K562 (cell line): ENCODE results near the gene TOX2. TPM values are rescaled to one million over a fixed set of nuclear protein-coding genes. Genes with fewer than 3 reads are reported as not detected.

ENCODE experiments used
- ATAC-seq: fragments of 200-7000 bp; cut with Tn5 transposase; 3 replicates; pipeline ENCODE4 v1.9.1; 2020; ENCODE audit warnings: moderate library complexity
- BruUV-seq: library from RNA; stranded (reverse); fragments of 400-500 nt; replicated peaks from 2 replicates; lab custom pipeline; 2021; lab: Mats Ljungman, UMichigan
- CTCF ChIA-PET: fragments of 300-600 bp; formaldehyde crosslinking; extraction: SDS; loops from one replicate; lab custom pipeline; 2021; ENCODE audit warnings: low intra/inter-chr PET ratio; lab: Yijun Ruan, JAX
- POLR2A ChIA-PET: fragments of 300-600, 350-650 bp; sonication (Branson Sonifier 250); formaldehyde crosslinking; extraction: SDS; loops from one replicate; lab custom pipeline; 2021; ENCODE audit warnings: antibody characterized with exemption, inconsistent platforms; lab: Yijun Ruan, JAX
- DNase-seq, 4 experiments: peaks; one replicate each; pipeline versions ENCODE4 v3.0.0 to v3.0.0-alpha.2; 2011 to 2018; ENCODE audit warnings: low spot score in 3 of 4, mixed read lengths in 3 of 4; ENCODE audit errors: extremely low read depth in 1 of 4
- FAIRE-seq: peaks from 2 replicates; lab custom pipeline; 2011; peaks lifted over from hg19 to GRCh38; lab: Jason Lieb, UNC
- H2AFZ ChIP-seq: 2 replicates; pipeline ENCODE4 v1.6.0; 2011; ENCODE audit warnings: low read depth, low read length, control low read depth, inconsistent platforms
- H3K27ac ChIP-seq: fragments of 200-600 bp; 3 replicates; pipeline ENCODE4 v1.8.0; 2011; ENCODE audit warnings: low read depth, mild to moderate bottlenecking, control low read depth, inconsistent platforms, low read length, moderate library complexity, mixed read lengths; ENCODE audit errors: extremely low read depth
- H3K27me3 ChIP-seq, 2 experiments: fragments of 300-600 bp in 1 of 2; 2 replicates in 1 of 2; 3 replicates in 1 of 2; pipeline versions ENCODE4 v1.6.0 to v1.8.0; 2011; ENCODE audit warnings: inconsistent platforms in 2 of 2, low read length in 2 of 2, mild to moderate bottlenecking in 1 of 2, mixed read lengths in 1 of 2, moderate library complexity in 1 of 2; ENCODE audit not compliant: control insufficient read depth in 2 of 2, insufficient read depth in 2 of 2
- H3K36me3 ChIP-seq: fragments of 300-600 bp; 3 replicates; pipeline ENCODE4 v1.8.0; 2011; ENCODE audit warnings: mild to moderate bottlenecking, low read length, inconsistent platforms; ENCODE audit not compliant: control insufficient read depth, insufficient read depth
- H3K4me1 ChIP-seq, 2 experiments: fragments of 200-600 bp in 1 of 2; replicated peaks in 1 of 2; 2 replicates in 1 of 2; 3 replicates in 1 of 2; pipeline versions ENCODE4 v1.5.1 to v1.8.0; 2011; ENCODE audit warnings: inconsistent platforms in 2 of 2, low read length in 2 of 2, mild to moderate bottlenecking in 1 of 2, mixed read lengths in 1 of 2, moderate library complexity in 1 of 2; ENCODE audit not compliant: control insufficient read depth in 2 of 2, insufficient read depth in 2 of 2
- H3K4me2 ChIP-seq: 2 replicates; pipeline ENCODE4 v1.6.1; 2011; ENCODE audit warnings: low read length, control low read depth, inconsistent platforms, mixed read lengths; ENCODE audit not compliant: insufficient read depth
- H3K4me3 ChIP-seq: fragments of 200-600 bp; sonication (generic), shearing (Covaris generic); 2 replicates; pipeline ENCODE4 v1.5.1; 2016; ENCODE audit warnings: control low read depth, inconsistent platforms
- H3K79me2 ChIP-seq: fragments of 200-600 bp; 3 replicates; pipeline ENCODE4 v1.8.0; 2011; ENCODE audit warnings: low read length, inconsistent platforms; ENCODE audit not compliant: control insufficient read depth, insufficient read depth
- H3K9ac ChIP-seq, 2 experiments: 2 replicates each; pipeline versions ENCODE4 v1.6.0 to v1.6.1; 2011; ENCODE audit warnings: low read depth in 2 of 2, low read length in 2 of 2, control low read depth in 1 of 2, inconsistent platforms in 1 of 2, mild to moderate bottlenecking in 1 of 2, mixed read lengths in 1 of 2; ENCODE audit not compliant: insufficient read depth in 1 of 2
- H3K9me1 ChIP-seq: one replicate; pipeline ENCODE4 v1.6.0; 2011; ENCODE audit warnings: inconsistent platforms, mild to moderate bottlenecking, low read length, moderate library complexity; ENCODE audit not compliant: control insufficient read depth, insufficient read depth
- H3K9me3 ChIP-seq: replicated peaks from 2 replicates; pipeline ENCODE4 v1.5.1; 2011; ENCODE audit warnings: low read depth, low read length, inconsistent platforms; ENCODE audit not compliant: control insufficient read depth, insufficient read depth
- H4K20me1 ChIP-seq: replicated peaks from 2 replicates; pipeline ENCODE4 v1.6.1; 2011; ENCODE audit warnings: low read length, inconsistent platforms, mixed read lengths; ENCODE audit not compliant: control insufficient read depth, insufficient read depth
- HCFC1 ChIP-seq: IDR thresholded peaks from 2 replicates; pipeline ENCODE4 v1.6.1; 2012; ENCODE audit warnings: low read depth, low read length, improper control_type of control experiment
- NR2C1 ChIP-seq, 2 experiments: fragments of 450-650 bp; IDR thresholded peaks; 2 replicates each; pipeline ENCODE4 v1.6.1; 2017; ENCODE audit warnings: mild to moderate bottlenecking in 2 of 2, antibody characterized with exemption in 1 of 2, inconsistent platforms in 1 of 2, missing compliant biosample characterization in 1 of 2, missing genetic modification characterization in 1 of 2
- NR2C2 ChIP-seq, 2 experiments: fragments of 200-800 bp in 1 of 2; sonication (Bioruptor generic) in 1 of 2; sonication (generic) in 1 of 2; formaldehyde crosslinking in 1 of 2; IDR thresholded peaks; 2 replicates each; pipeline versions ENCODE4 v1.6.1 to v1.8.0; 2016 to 2022; ENCODE audit warnings: mild to moderate bottlenecking in 1 of 2, missing compliant biosample characterization in 1 of 2, missing genetic modification characterization in 1 of 2, missing genetic modification reagents in 1 of 2
- TARDBP ChIP-seq: fragments of 450-650 bp; IDR thresholded peaks from 2 replicates; pipeline ENCODE4 v1.6.1; 2016
- XRCC3 ChIP-seq: fragments of 450-650 bp; IDR thresholded peaks from 2 replicates; pipeline ENCODE4 v1.6.1; 2017; ENCODE audit warnings: mild to moderate bottlenecking, moderate library complexity
- ZSCAN32 ChIP-seq: fragments of 450-650 bp; formaldehyde crosslinking; IDR thresholded peaks from 2 replicates; pipeline ENCODE4 v1.4.0; 2020; ENCODE audit warnings: mild to moderate bottlenecking, moderate library complexity
- WGBS: fragments of 100-300 bp; shearing (Covaris generic); methylation state at CpG from one replicate; pipeline ENCODE4 v1.1.6; 2016; ENCODE audit warnings: low coverage, mixed read lengths; ENCODE audit not compliant: insufficient coverage; ENCODE audit errors: missing lambda C conversion rate; 5-methylcytosine and 5-hydroxymethylcytosine counted together
- in situ Hi-C: fragments of 300-500 bp; cut with MboI; formaldehyde crosslinking; loops from 4 replicates; pipeline ENCODE4 v1.15.0; 2018; ENCODE audit warnings: inconsistent platforms, mixed read lengths
- intact Hi-C: fragments of 100-400 bp; cut with micrococcal nuclease; formaldehyde crosslinking; loops from 2 replicates; pipeline ENCODE4 v1.14.2; 2022
- polyA plus RNA-seq, 8 experiments: library from polyadenylated mRNA; depleted of rRNA in 4 of 8; stranded (reverse) in 5 of 8; unstranded in 3 of 8; fragments of >200 nt; fragmentation: Nextera tagmentation in 2 of 8; fragmentation: Illumina TruSeq in 1 of 8; extraction: Ambion mirVana in 2 of 8; extraction: Trizol in 1 of 8; gene quantifications; 2 replicates each; pipeline versions ENCODE4 v1.2.1 to v1.2.3, GENCODE V29; 2011 to 2014; ENCODE audit warnings: inconsistent platforms in 1 of 8, missing spikeins in 1 of 8
- total RNA-seq, 7 experiments: library from RNA; depleted of rRNA in 6 of 7; stranded (reverse); fragments of >200 nt in 6 of 7; fragmentation: Illumina TruSeq in 2 of 7; extraction: Trizol in 2 of 7; gene quantifications; 2 replicates each; pipeline versions ENCODE4 v1.2.1 to v1.2.3, GENCODE V29; 2011 to 2021; ENCODE audit warnings: low replicate concordance in 1 of 7

The TOX2 gene
- total and polyA plus RNA-seq, 9 of the 15 experiments (the other 6 are each of a cell fraction or from before 2014, with no cell fraction given) = not detected

- in situ Hi-C loops = no loop called here
- Histone ChIP-seq H3K9me3 (no peaks in the 10 kb centered on the region), H3K9me1 (no peaks in the 10 kb centered on the region), H2AFZ (no peak overlapping the region), H3K79me2 (no peaks in the 10 kb centered on the region), H3K4me2 (no peak overlapping the region), H3K27me3 (peaks cover 0 to 15% of the 10 kb centered on the region in 2 experiments; a peak in 3 of 5 replicates), H3K27ac (no peak overlapping the region), H3K9ac (no peak overlapping the region), H3K36me3 (no peaks in the 10 kb centered on the region), H3K4me1 (no peaks in the 10 kb centered on the region), H3K4me3 (no peak overlapping the region), H4K20me1 (no peaks in the 10 kb centered on the region)
- 0% methylated on average over 5 of the region's 8 CpGs for WGBS
- BruUV-seq = no TSS peak
- no peak for TF ChIP-seq XRCC3
- no peak for TF ChIP-seq NR2C2 (CRISPR knock-in tag; IDR thresholded peaks at IDR 0.05)
- TF ChIP-seq NR2C2 (tag; IDR thresholded peaks at IDR 0.05) = peak; percentile 6; the same call in 1 of the 2 replicates
- no peak for TF ChIP-seq HCFC1
- TF ChIP-seq ZSCAN32 (CRISPR knock-in tag) = no peak
- no peak for TF ChIP-seq TARDBP
- TF ChIP-seq NR2C1 (IDR thresholded peaks at IDR 0.05) = no peak
- TF ChIP-seq NR2C1 (tag; IDR thresholded peaks at IDR 0.05) = no peak
- no peak for ATAC-seq
- CTCF ChIA-PET = no interaction called here
- no peak for FAIRE-seq
- no peak for DNase-seq
- POLR2A ChIA-PET = interaction anchor here (0.5 kb wide), 1 partner anchor 525 kb away, joined by 3 read pairs; no protein-coding TSS in a partner anchor
- intact Hi-C loops = no loop called here
Measured at GRCh38 chr20:43969501-43970182, 55.0 kb downstream of the TOX2 start.
